IMR-90 (cell line): ENCODE results near the gene KCNQ1.

Experiments
- BHLHE40 ChIP-seq: fragments of 150-350 bp; IDR thresholded peaks from 2 replicates; pipeline ENCODE4 v1.6.1; 2016; ENCODE audit warnings: mild to moderate bottlenecking, low read depth, low read length
- CHD1 ChIP-seq: IDR thresholded peaks from 2 replicates; pipeline ENCODE4 v1.6.1; 2012; ENCODE audit warnings: low read depth, low read length, improper control_type of control experiment
- CTCF ChIP-seq: conservative IDR thresholded peaks from 2 replicates; pipeline ENCODE4 v1.5.1; 2012; ENCODE audit warnings: mild to moderate bottlenecking, low read depth, low read length, improper control_type of control experiment
- FOS ChIP-seq: fragments of 150-350 bp; IDR thresholded peaks from 2 replicates; pipeline ENCODE4 v1.6.1; 2016; ENCODE audit warnings: low read depth, low read length
- MXI1 ChIP-seq: IDR thresholded peaks from 2 replicates; pipeline ENCODE4 v1.6.1; 2012; ENCODE audit warnings: low read depth, mild to moderate bottlenecking, low read length, moderate library complexity, borderline replicate concordance
- POLR2A ChIP-seq: IDR thresholded peaks from 2 replicates; pipeline ENCODE4 v1.6.1; 2012; ENCODE audit warnings: mild to moderate bottlenecking, low read depth, low read length
- SMC3 ChIP-seq: fragments of 150-350 bp; IDR thresholded peaks from 2 replicates; pipeline ENCODE4 v1.6.1; 2016; ENCODE audit warnings: low read depth, mild to moderate bottlenecking, antibody characterized with exemption, low read length, moderate library complexity

- no peak for TF ChIP-seq CTCF
- TF ChIP-seq MXI1 = no peak
- no peak for TF ChIP-seq FOS
- TF ChIP-seq BHLHE40 = no peak
- no peak for TF ChIP-seq CHD1
- TF ChIP-seq SMC3 = no peak
- TF ChIP-seq POLR2A = no peak
Observed at GRCh38 chr11:2881981-2882375, 437.2 kb downstream of the KCNQ1 start.
